ENCODE measurements around the gene DISP2. TPM values are rescaled to one million over a fixed set of nuclear protein-coding genes. Genes with fewer than 3 reads are reported as not detected.

The DISP2 gene
- total and polyA plus RNA-seq, 9 of the 15 experiments (the other 6 are each of a cell fraction or from before 2014, with no cell fraction given), result 0.06 to 0.89 (median 0.15) TPM; not detected in 1

DNA sequence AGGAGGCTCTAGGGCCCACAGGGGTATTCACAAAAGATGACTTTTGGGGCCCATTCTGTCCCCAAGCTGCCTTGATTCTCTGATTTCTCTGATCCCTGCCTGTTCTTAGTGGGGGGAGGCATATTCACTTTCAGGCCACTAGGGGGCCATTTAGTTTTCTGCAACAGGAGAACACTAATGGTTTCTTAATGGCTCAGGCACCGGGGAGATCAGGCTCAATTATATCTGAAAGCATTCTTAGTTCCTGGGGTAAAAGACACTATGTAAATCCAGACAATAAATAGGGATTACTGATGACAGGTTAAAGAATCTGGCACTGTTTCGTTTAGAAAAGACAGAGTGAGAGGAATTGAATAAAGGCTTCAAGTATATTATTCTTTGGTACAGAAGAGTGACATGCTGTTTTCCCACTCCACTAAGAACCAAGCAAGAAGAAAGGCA lies 37.1 kb upstream of the DISP2 start (continued):
- TF ChIP-seq MGA (IDR thresholded peaks at IDR 0.05), result no peak; the same call in 1 of the 2 replicates
- TF ChIP-seq E2F3 (CRISPR knock-in tag; IDR thresholded peaks at IDR 0.05), result no peak
- no peak for TF ChIP-seq ZNF436 (CRISPR knock-in tag; IDR thresholded peaks at IDR 0.05)
- TF ChIP-seq HOXB6 (CRISPR knock-in tag; IDR thresholded peaks at IDR 0.05; ENCODE audit: borderline replicate concordance), result no peak
- TF ChIP-seq ILF3 (IDR thresholded peaks at IDR 0.05; ENCODE audit: borderline replicate concordance), result no peak
- TF ChIP-seq PBX2 (CRISPR knock-in tag; IDR thresholded peaks at IDR 0.05; ENCODE audit: low read depth), result no peak
- TF ChIP-seq PBX2 (tag; conservative IDR thresholded peaks at IDR 0.05; ENCODE audit: low read depth), result no peak
- no peak for TF ChIP-seq CREBBP (IDR thresholded peaks at IDR 0.05; ENCODE audit: low read depth, low read length)
- no peak for TF ChIP-seq SOX6 (IDR thresholded peaks at IDR 0.05)
- no peak for TF ChIP-seq NR2C1 (IDR thresholded peaks at IDR 0.05)
- no peak for TF ChIP-seq NR2C1 (tag; IDR thresholded peaks at IDR 0.05)
- TF ChIP-seq EP400 (IDR thresholded peaks at IDR 0.05), result no peak
- TF ChIP-seq SRF (CRISPR knock-in tag; IDR thresholded peaks at IDR 0.05), result no peak
- TF ChIP-seq ZNF551 (CRISPR knock-in tag; IDR thresholded peaks at IDR 0.05), result no peak
- no peak for TF ChIP-seq NELFE (IDR thresholded peaks at IDR 0.05; ENCODE audit: insufficient read depth, insufficient read length)
- no peak for TF ChIP-seq SRSF3 (IDR thresholded peaks at IDR 0.05; ENCODE audit: insufficient read depth, low read length)

All from K562 (cell line).